H9 (cell line): ENCODE data around the gene PHTF1. TPM values are rescaled to one million over a fixed set of nuclear protein-coding genes. Genes with fewer than 3 reads are reported as not detected.

Experiments used
- DNase-seq: peaks from one replicate; pipeline ENCODE4 v3.0.0-alpha.2; 2017
- H2AFZ ChIP-seq: one replicate; pipeline ENCODE4 v1.6.1; 2013; ENCODE audit warnings: mild to moderate bottlenecking, low read length, control low read depth, moderate library complexity
- H2AK5ac ChIP-seq: 2 replicates; pipeline ENCODE4 v1.6.1; 2013; ENCODE audit warnings: low read length, control low read depth, mixed read lengths; ENCODE audit not compliant: insufficient read length
- H2BK120ac ChIP-seq: one replicate; pipeline ENCODE4 v1.6.1; 2013; ENCODE audit warnings: low read depth, mild to moderate bottlenecking, low read length, control low read depth, inconsistent platforms; ENCODE audit not compliant: poor library complexity, severe bottlenecking
- H2BK12ac ChIP-seq: 2 replicates; pipeline ENCODE4 v1.6.1; 2013; ENCODE audit warnings: low read length, control low read depth, mixed read lengths, low read depth; ENCODE audit not compliant: insufficient read length
- H2BK15ac ChIP-seq: 2 replicates; pipeline ENCODE4 v1.6.1; 2013; ENCODE audit warnings: low read depth, low read length, control low read depth
- H2BK20ac ChIP-seq: one replicate; pipeline ENCODE4 v1.6.1; 2013; ENCODE audit warnings: low read depth, mild to moderate bottlenecking, low read length, control low read depth, inconsistent platforms; ENCODE audit not compliant: poor library complexity, severe bottlenecking
- H2BK5ac ChIP-seq: 2 replicates; pipeline ENCODE4 v1.6.1; 2013; ENCODE audit warnings: low read length, control low read depth, mixed read lengths; ENCODE audit not compliant: insufficient read length
- H3K14ac ChIP-seq: 2 replicates; pipeline ENCODE4 v1.6.1; 2013; ENCODE audit warnings: low read length, control low read depth; ENCODE audit not compliant: insufficient read depth
- H3K18ac ChIP-seq: 2 replicates; pipeline ENCODE4 v1.6.1; 2013; ENCODE audit warnings: low read depth, mild to moderate bottlenecking, mixed read lengths, low read length, control low read depth; ENCODE audit not compliant: insufficient read length
- H3K23ac ChIP-seq: 2 replicates; pipeline ENCODE4 v1.6.1; 2013; ENCODE audit warnings: low read length, control low read depth, mixed read lengths, low read depth; ENCODE audit not compliant: insufficient read length
- H3K23me2 ChIP-seq: 2 replicates; pipeline ENCODE4 v1.6.1; 2013; ENCODE audit warnings: low read depth, mild to moderate bottlenecking, mixed read lengths, low read length, control low read depth; ENCODE audit not compliant: insufficient read length, poor library complexity, severe bottlenecking
- H3K27ac ChIP-seq: 2 replicates; pipeline ENCODE4 v1.5.1; 2013; ENCODE audit warnings: low read length, control low read depth, mixed read lengths, low read depth; ENCODE audit not compliant: insufficient read length
- H3K27me3 ChIP-seq: 2 replicates; pipeline ENCODE4 v1.6.1; 2013; ENCODE audit warnings: low read length, control low read depth, inconsistent platforms; ENCODE audit not compliant: insufficient read depth
- H3K4ac ChIP-seq: 2 replicates; pipeline ENCODE4 v1.6.1; 2013; ENCODE audit warnings: low read depth, mild to moderate bottlenecking, control low read depth, inconsistent platforms, low read length, moderate library complexity
- H3K4me1 ChIP-seq: 2 replicates; pipeline ENCODE4 v1.6.1; 2013; ENCODE audit warnings: low read length, control low read depth, inconsistent platforms; ENCODE audit not compliant: insufficient read depth
- H3K4me2 ChIP-seq: 2 replicates; pipeline ENCODE4 v1.6.1; 2013; ENCODE audit warnings: low read length, control low read depth, mixed read lengths; ENCODE audit not compliant: insufficient read length, insufficient read depth
- H3K56ac ChIP-seq: 2 replicates; pipeline ENCODE4 v1.6.1; 2013; ENCODE audit warnings: low read depth, mild to moderate bottlenecking, mixed read lengths, low read length, control low read depth; ENCODE audit not compliant: insufficient read length
- H3K79me1 ChIP-seq: 2 replicates; pipeline ENCODE4 v1.6.1; 2013; ENCODE audit warnings: low read depth, mild to moderate bottlenecking, moderate library complexity, low read length, control low read depth, inconsistent platforms; ENCODE audit not compliant: insufficient read depth, poor library complexity, severe bottlenecking
- H3K79me2 ChIP-seq: 2 replicates; pipeline ENCODE4 v1.6.1; 2013; ENCODE audit warnings: low read length, control low read depth, inconsistent platforms; ENCODE audit not compliant: insufficient read depth
- H3K9ac ChIP-seq: 2 replicates; pipeline ENCODE4 v1.6.1; 2013; ENCODE audit warnings: low read length, control low read depth, mixed read lengths; ENCODE audit not compliant: insufficient read length; ENCODE audit errors: extremely low read depth
- H3K9me3 ChIP-seq: one replicate; pipeline ENCODE4 v1.6.1; 2013; ENCODE audit warnings: low read depth, low read length, inconsistent platforms; ENCODE audit not compliant: control insufficient read depth
- H3T11ph ChIP-seq: one replicate; pipeline ENCODE4 v1.6.1; 2013; ENCODE audit warnings: mild to moderate bottlenecking, low read length, control low read depth, inconsistent platforms
- H4K20me1 ChIP-seq: one replicate; pipeline ENCODE4 v1.6.1; 2013; ENCODE audit not compliant: control insufficient read depth, insufficient read length, insufficient read depth
- H4K5ac ChIP-seq: 2 replicates; pipeline ENCODE4 v1.6.1; 2013; ENCODE audit warnings: low read depth, mild to moderate bottlenecking, mixed read lengths, low read length, control low read depth; ENCODE audit not compliant: insufficient read length
- H4K8ac ChIP-seq: replicated peaks from 2 replicates; pipeline ENCODE4 v1.6.1; 2013; ENCODE audit warnings: low read length, control low read depth, mixed read lengths, low read depth; ENCODE audit not compliant: insufficient read length
- H4K91ac ChIP-seq: 2 replicates; pipeline ENCODE4 v1.6.1; 2013; ENCODE audit warnings: low read depth, mild to moderate bottlenecking, moderate library complexity, mixed read lengths, low read length, control low read depth; ENCODE audit not compliant: insufficient read length
- H3K27ac Mint-ChIP-seq, 3 experiments: 2 replicates in 2 of 3; 3 replicates in 1 of 3; pipeline ENCODE4 v1.8.0; 2020 to 2021; ENCODE audit warnings: mixed read lengths in 3 of 3, mild to moderate bottlenecking in 1 of 3, moderate library complexity in 1 of 3
- H3K27me3 Mint-ChIP-seq: 2 replicates; pipeline ENCODE4 v1.8.0; 2021; ENCODE audit warnings: low read depth, mild to moderate bottlenecking, moderate library complexity, mixed read lengths
- H3K36me3 Mint-ChIP-seq, 3 experiments: 2 replicates in 2 of 3; 3 replicates in 1 of 3; pipeline ENCODE4 v1.8.0; 2020 to 2021; ENCODE audit warnings: low read depth in 3 of 3, mixed read lengths in 3 of 3; ENCODE audit not compliant: insufficient read depth in 1 of 3
- H3K4me1 Mint-ChIP-seq, 2 experiments: 2 replicates each; pipeline ENCODE4 v1.8.0; 2020; ENCODE audit warnings: mixed read lengths in 2 of 2
- H3K4me3 Mint-ChIP-seq, 2 experiments: 2 replicates in 1 of 2; 3 replicates in 1 of 2; pipeline ENCODE4 v1.8.0; 2020 to 2021; ENCODE audit warnings: mild to moderate bottlenecking in 2 of 2, mixed read lengths in 2 of 2, moderate library complexity in 1 of 2
- H3K9me3 Mint-ChIP-seq, 2 experiments: 2 replicates in 1 of 2; 3 replicates in 1 of 2; pipeline ENCODE4 v1.8.0; 2020; ENCODE audit warnings: mild to moderate bottlenecking in 2 of 2, mixed read lengths in 2 of 2, moderate library complexity in 1 of 2
- CTCF ChIP-seq: fragments of 200-600 bp; sonication (generic); conservative IDR thresholded peaks from 3 replicates; pipeline ENCODE4 v1.8.0; 2021; ENCODE audit warnings: antibody characterized with exemption, mild to moderate bottlenecking
- WGBS: extraction: QIAGEN DNeasy Blood & Tissue Kit; methylation state at CpG from one replicate; pipeline ENCODE4 v1.1.7; 2013; ENCODE audit warnings: missing lambda C conversion rate, low lambda C conversion rate, mixed read lengths; ENCODE audit not compliant: insufficient read length; ENCODE audit errors: extremely low coverage; 5-methylcytosine and 5-hydroxymethylcytosine counted together
- total RNA-seq: library from RNA; stranded (reverse); gene quantifications from 2 replicates; pipeline ENCODE4 v1.2.1, GENCODE V29; 2021

Gene PHTF1
- total RNA-seq, 1 experiment from 2014 or later, result 28.4 TPM

DNA sequence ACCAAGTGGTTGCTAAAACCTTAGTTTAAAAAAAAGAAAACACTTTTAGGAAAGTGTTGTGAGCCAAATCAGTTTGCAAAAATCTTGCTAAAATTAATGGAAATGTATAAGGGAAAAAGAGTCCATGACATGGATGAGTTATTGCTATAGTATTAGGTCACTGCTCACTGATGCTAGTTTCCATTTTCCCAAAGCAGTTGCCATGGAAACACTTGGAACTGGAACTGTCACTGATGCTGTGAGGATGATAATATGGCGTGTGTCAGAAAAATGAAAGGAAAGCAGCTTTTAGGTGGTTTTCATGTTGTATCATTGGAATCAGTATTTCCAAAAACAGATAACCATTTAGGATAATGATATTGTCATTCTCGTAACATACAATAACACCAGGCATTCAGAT lies 104.4 kb downstream of the PHTF1 start:
- Mint-ChIP-seq H3K9me3 (no peaks in the 10 kb centered on the region), H3K4me1 (no peaks in the 10 kb centered on the region), H3K36me3 (no peaks in the 10 kb centered on the region), H3K4me3 (no peak overlapping the region), H3K27ac (no peak overlapping the region), H3K27me3 (no peaks in the 10 kb centered on the region)
- H3K27ac ChIP-seq, result no peak overlapping the region
- no peaks in the 10 kb centered on the region for H3K4me1 ChIP-seq
- H3K9ac ChIP-seq, result no peak overlapping the region
- no peak overlapping the region for H3K4ac ChIP-seq
- H3K18ac ChIP-seq, result no peak overlapping the region
- no peak overlapping the region for H2BK120ac ChIP-seq
- H2AFZ ChIP-seq, result no peak overlapping the region
- H3K79me2 ChIP-seq, result no peaks in the 10 kb centered on the region
- H3K79me1 ChIP-seq, result no peaks in the 10 kb centered on the region
- H2BK5ac ChIP-seq, result no peak overlapping the region
- H3K9me3 ChIP-seq, result no peaks in the 10 kb centered on the region
- no peak overlapping the region for H4K8ac ChIP-seq
- H2BK15ac ChIP-seq, result no peak overlapping the region
- no peak overlapping the region for H3K14ac ChIP-seq
- no peak overlapping the region for H3K56ac ChIP-seq
- no peak overlapping the region for H3K23ac ChIP-seq
- H4K5ac ChIP-seq, result no peak overlapping the region
- no peak overlapping the region for H3T11ph ChIP-seq
- no peak for TF ChIP-seq CTCF
- no peaks in the 10 kb centered on the region for H3K27me3 ChIP-seq
- H3K4me2 ChIP-seq, result no peak overlapping the region
- H3K23me2 ChIP-seq, result no peaks in the 10 kb centered on the region
- no peak for DNase-seq
- no peaks in the 10 kb centered on the region for H4K20me1 ChIP-seq
- no peak overlapping the region for H2BK12ac ChIP-seq
- no CpG with 5 or more reads among the region's 2 CpGs for WGBS
- no peak overlapping the region for H2AK5ac ChIP-seq
- H2BK20ac ChIP-seq, result no peak overlapping the region
- H4K91ac ChIP-seq, result no peak overlapping the region
